GM19467 (cell line): ENCODE data around the gene DOCK7.
"Not testable (repeated sequence)": the region's sequence is repeated elsewhere in the genome, so short reads cannot be mapped to it uniquely, and the experiment has no call there.

Experiments
- ATAC-seq: cut with Tn5 transposase; IDR thresholded peaks from one replicate; pipeline ENCODE4 v1.9.1; 2021; ENCODE audit warnings: mild to moderate bottlenecking, moderate library complexity; ENCODE audit not compliant: unreplicated experiment

Gene DOCK7

DNA sequence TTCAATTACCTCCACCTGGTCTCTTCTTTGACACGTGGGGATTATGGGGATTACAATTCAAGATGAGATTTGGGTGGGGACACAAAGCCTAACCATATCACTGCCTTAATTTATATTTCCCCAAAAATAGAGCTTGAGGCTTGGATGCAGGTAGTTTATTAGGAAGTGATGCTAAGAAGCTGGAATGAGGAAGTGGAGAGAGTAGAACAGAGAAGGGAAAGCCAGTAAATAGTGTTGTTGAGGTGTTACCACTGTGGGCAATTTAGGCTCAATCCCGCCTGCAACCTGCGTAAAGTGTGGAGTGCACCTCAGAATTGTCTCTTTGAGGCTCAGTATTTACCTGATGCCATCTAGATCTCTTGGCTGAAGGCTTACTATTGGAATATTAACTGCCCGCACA lies 4.9 kb upstream of the DOCK7 start:
- ATAC-seq: no peak

- no peak for ATAC-seq
These were observed 3.1 kb upstream of the DOCK7 start for GRCh38 chr1:62691062-62691844.

- no peak for ATAC-seq
These were observed 1.3 kb upstream of the DOCK7 start for GRCh38 chr1:62689524-62689923.

DNA sequence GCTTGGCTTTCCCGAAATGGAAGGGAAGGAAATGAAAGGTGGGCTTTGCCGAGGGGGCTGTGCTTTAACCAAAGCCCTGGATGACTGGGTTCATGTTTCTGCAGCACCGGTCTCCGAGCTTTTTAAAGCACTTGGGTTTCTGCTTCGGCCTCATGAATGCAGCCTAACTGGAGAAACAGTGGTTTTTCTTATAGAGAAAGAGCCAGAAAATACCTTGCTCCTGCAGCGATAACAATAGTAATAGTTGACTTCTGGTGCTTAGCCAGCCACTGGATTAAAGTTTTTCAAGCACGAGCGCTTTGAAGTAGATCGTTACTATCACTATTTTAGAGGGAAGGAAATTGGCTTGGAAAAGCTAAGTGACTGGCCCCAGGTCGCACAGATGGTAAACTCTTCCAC lies 500 bp upstream of the DOCK7 start:
- no peak for ATAC-seq

DNA sequence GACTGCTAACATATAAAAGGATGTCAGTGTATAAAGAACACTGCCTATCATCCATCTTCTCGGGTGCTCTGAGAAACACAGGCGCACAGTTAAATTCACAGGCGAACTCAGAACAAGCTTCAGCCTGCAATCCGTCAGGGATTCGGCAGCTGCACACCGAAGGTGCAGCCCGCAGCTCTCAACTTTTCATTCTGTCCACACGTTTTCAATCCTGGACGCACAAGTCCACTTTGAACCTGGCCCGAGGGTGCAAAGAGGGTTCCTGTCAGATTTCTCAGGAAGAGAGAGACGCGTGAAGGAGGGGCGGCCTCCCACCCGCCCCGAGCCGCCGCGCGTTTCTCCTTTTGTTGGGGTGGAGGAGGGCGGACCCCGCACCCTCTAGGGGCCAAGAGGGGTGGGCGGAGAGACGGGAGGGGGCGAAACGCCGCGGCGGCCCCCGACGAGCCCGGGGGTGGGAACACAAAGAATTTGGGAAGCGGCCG lies 724 bp downstream of the DOCK7 start:
- peak; percentile 20 for ATAC-seq

DNA sequence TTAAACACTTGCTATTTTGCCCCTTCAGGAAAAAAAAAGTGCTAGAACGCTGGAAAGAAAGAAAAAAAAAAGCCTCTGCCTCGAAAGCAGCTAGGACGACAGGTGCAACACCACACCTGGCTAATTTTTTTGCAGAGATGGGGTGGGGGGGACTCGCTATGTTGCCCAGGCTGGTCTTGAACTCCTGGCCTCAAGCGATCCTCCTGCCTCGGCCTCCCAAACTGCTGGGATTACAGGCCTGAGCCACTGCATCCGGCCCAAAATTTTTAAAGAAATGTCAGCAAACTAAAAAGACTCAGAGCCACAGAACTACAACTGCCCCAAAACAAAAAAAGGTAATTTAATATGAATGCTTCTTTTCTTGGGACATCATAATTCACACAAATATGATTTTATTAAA lies 1.4 kb downstream of the DOCK7 start:
- no peak for ATAC-seq

DNA sequence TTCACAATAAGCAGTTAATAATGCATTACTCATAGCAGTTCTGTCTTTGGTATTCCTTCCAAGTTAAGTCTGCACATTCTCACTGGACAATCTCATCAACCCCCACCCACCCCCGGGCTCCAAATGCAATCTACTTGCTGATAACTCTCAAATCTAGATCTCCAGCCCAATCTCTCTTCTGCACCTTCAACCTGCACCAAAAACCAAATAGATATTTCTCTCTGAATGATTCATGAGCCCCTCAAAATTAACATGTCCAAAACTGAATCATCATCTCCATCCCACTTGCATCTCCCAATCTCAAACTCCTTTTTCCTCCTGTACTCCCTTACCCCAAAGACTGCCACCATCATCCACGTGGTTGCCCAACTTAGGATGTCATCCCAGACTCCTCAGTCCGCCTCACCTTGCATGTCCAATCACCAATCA lies 2.7 kb downstream of the DOCK7 start:
- ATAC-seq: no peak

- no peak for ATAC-seq
These were observed 5.7 kb downstream of the DOCK7 start for GRCh38 chr1:62682531-62682930.

DNA sequence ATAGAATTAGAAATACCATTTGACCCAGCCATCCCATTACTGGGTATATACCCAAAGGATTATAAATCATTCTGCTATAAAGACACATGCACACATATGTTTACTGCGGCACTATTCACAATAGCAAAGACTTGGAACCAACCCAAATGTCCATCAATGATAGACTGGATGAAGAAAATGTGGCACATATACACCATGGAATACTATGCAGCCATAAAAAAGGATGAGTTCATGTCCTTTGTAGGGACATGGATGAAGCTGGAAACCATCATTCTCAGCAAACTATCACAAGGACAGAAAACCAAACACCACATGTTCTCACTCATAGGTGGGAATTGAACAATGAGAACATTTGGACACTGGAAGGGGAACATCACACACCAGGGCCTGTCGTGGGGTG lies 7.2 kb downstream of the DOCK7 start:
- not testable (repeated sequence) for ATAC-seq

- not testable (repeated sequence) for ATAC-seq
These were observed 10.4 kb downstream of the DOCK7 start for GRCh38 chr1:62677822-62678221.

GRCh38 chr1:62676611-62677356 lies 11.4 kb downstream of the DOCK7 start:
- ATAC-seq: no peak

DNA sequence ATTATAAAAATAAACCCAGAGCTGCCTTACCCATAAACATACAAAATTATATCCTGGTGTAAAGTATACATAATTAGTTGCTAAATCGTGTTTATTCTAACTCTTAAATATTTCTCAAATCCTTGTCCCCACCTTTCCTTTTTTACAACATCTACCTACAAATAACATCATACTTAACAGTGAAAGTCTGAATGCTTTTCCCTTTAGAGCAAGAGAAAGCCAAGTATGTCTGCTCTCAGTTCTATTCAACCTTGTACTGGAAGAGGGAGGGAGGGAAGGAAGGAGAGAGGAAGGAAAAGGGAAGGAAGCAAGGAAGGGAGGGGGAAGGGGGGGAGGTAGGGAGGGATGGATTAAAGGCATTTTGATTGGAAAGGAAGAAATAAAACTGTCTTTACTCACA lies 14.6 kb downstream of the DOCK7 start:
- ATAC-seq: no peak

DNA sequence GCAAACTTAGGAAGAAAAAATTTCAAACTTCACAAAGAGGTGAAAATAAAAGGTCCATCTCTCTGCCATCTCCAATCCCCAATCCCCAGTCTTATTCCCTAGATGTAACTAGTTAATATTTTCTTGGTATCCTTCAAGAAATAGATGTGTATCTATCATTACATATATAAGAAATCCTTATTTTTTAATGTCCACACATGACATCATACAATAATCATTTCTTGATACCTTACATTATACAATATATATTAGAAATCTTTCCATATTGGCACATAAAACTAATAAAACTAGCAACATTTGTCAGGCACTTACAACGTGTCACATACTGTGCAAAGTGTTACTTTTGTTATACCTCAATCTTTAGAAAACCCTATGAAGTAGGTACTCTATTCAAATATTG lies 16.2 kb downstream of the DOCK7 start:
- no peak for ATAC-seq

GRCh38 chr1:62654744-62655143 lies 33.4 kb downstream of the DOCK7 start:
- ATAC-seq: no peak

DNA sequence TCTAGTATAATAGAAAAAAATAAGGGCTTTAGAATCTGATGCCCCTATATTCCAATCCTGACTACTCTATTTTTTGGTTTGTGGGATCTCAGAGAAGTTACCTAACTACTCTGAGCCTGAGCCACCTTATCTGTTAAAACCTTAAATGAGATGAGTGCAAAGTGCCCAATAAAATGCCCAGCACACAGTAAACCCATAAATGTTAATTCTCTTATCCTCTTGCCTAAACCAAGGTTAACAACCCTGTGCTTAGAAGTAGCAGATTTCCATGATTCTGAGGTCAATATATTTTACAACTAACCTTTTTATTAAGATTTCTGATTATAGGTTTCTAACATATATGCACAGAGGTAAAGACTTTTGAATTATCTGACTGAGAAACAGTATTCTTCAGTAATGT lies 35.8 kb downstream of the DOCK7 start:
- no peak for ATAC-seq

GRCh38 chr1:62643283-62643682 lies 44.9 kb downstream of the DOCK7 start:
- ATAC-seq: no peak

DNA sequence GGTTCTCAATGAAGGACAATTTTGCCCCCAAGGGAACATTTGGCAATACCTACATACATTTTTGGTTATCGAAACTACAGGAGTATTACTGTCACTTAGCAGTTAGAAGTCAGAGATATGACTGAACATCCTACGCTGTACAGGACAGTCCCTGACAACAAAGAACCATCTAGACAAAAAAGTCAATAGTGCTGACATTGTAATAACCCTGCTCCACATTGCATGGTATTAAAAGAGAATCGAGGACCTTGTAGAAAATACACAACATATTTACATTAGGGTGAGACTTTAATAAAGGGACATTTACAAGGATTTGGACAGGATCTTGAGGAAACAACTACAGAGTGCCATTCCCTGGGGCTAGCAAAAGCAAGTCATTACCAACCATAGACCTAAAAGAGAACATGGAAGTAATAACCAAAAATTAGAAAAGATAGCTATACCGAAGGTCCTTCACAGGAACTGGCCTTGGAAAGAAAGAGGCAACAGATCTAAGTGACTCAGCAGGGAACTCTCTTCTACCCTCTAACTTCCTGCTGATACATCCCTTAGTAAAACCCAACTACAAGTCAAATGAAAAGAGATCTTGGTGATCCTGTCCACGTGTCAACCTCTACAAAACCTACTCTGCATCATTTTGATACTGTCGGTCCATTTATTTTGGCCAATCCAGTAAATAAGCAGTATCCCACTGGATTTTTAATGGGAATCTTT lies 50.6 kb downstream of the DOCK7 start:
- ATAC-seq: no peak

GRCh38 chr1:62628506-62628905 lies 59.7 kb downstream of the DOCK7 start:
- no peak for ATAC-seq

DNA sequence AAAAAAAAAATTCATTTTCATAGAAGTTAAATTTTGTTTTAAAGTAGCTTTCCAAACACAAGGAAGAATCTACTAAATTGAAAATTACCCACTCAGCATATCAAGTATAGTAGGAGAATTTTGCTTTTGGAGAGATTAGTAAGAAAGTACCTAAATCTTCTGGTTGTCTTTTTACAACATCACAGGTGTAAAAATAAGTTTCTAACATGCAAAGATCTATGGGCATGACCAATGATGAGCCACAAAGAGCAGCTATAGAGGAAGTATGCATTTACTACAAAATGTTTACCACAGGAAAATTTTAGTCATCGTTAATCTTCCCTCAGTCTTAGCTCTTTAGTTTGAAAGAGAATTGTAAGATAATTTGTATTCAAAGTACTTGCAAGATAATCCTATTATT lies 62.8 kb downstream of the DOCK7 start:
- no peak for ATAC-seq

GRCh38 chr1:62621907-62622306 lies 66.3 kb downstream of the DOCK7 start:
- ATAC-seq: peak; percentile 68

- ATAC-seq: peak; percentile 15
These were observed 74.3 kb downstream of the DOCK7 start for GRCh38 chr1:62613890-62614289.

DNA sequence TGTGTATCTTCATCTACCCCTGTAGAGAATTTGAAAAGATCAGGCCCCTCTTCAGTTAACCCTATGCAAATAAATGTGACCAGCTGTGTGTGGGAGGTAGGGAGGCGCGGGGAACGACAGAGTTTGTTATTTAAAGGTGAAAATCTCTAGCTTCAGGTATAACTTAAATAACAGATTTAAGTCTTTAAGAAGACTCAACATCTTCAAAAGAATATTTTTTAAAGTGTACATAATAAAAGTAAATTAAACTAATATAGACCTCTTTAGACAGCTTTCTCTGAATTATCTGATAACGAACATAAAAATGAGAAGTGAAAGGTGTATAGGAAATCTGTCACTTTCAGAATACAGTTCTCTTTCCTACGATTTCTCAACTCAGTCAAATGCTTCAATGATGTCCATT lies 74.9 kb downstream of the DOCK7 start:
- ATAC-seq: peak; percentile 92
